ENCODE results near the gene KIAA0825.
"Not testable (repeated sequence)": the region's sequence is repeated elsewhere in the genome, so short reads cannot be mapped to it uniquely, and the experiment has no call there.

The KIAA0825 gene

DNA sequence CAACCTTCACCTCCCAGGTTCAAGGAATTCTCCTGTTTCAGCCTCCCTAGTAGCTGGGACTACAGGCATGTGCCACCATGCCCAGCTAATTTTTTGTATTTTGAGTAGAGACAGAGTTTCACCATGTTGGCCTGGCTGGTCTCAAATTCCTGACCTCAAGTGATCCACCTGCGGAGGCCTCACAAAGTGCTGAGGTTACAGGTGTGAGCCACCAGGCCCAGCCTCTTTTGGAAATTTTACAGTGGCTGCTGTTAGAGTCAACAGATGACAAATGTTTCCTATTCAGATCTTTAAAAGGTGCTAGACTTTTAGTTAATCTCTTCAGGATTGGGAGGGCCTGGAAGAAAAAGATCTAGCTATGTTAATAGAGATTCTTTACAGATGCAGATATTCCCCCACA is 45.1 kb downstream of the KIAA0825 start:
- not testable (repeated sequence) for DNase-seq (ENCODE audit: low read depth)

DNA sequence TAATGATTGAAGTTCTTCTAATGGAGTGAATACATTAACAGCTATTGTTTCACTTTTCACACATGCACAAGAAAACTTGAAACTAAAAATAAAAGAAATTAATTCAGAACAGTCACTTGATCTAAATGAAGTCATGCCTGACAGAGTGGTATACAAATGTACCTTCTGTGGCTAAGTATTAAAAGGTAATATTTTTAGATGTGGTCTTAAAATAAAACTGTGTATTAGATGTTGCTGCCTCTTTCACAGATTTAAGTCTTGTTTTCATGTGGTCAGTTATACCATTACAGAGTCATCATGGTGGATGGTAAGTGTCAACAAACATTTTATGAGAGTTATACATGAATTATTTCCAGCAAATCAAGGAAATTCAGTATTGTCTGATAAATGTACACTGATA is 47.0 kb downstream of the KIAA0825 start:
- no peak for DNase-seq (ENCODE audit: low read depth)

DNA sequence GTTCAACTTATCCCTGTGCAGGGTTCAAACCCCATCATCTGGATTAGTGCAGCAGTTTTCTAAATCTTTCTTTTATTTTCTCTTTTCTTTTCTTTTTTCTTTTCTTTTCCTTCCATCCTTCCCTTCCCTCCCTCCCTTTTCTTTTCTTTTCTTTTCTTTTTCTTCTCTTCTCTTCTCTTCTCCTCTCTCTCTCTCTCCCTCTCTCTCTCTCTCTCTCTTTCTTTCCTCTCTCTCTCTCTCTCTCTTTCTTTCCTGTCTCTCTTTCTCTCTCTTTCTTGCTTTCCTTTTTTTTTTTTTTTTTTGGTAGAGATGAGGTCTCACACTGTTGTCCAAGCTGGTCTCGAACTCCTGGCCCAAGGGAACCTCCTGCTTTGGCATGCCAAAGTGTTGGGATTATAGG is 53.6 kb downstream of the KIAA0825 start:
- DNase-seq (ENCODE audit: low read depth) = no peak

DNA sequence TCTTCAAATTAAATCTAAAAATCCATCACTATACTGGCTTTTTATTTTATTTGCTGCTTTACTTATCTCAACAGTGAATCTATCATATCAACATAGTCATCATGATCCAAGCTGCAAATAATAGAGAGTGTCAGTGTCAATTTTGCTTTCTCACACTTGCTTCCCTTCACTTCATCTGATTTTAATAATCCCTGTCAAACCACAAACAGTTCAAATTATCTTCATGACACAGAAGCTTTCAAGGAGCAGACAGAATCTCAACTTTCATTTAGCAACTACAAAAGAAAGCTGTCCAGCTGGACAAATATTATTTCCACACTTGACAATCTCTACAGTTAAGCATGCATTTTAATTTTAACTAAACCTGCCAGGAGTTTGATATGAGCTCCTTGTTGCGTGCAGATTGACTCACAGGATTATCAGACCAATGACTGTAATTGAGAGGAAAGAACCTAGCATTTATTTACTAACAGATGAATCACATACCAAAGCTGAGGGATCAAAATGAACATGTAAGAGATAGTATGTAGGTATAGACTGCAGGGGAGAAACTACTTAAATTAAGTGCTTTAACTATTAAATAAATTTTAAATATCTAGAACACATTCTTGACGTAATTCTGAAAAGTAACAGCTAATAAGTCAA is 56.0 kb downstream of the KIAA0825 start:
- DNase-seq (ENCODE audit: low read depth) = peak; percentile 15

DNA sequence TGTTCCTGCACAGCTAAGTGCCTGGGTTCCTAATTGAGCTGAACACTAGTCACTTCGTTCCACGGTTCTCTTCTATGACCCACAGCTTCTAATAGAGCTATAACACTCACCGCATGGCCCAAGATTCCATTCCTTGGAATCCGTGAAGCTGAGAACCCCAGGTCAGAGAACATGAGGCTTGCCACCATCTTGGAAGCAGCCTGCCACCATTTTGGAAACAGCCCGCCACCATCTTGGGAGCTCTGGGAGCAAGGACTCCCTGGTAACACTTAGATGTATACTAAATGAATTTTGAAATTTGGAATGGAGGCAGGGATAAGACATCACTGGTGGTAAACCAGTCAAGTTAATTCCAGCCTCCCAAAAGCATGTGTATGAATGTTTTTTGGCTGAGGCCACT is 60.4 kb downstream of the KIAA0825 start:
- no peak for DNase-seq (ENCODE audit: low read depth)

DNA sequence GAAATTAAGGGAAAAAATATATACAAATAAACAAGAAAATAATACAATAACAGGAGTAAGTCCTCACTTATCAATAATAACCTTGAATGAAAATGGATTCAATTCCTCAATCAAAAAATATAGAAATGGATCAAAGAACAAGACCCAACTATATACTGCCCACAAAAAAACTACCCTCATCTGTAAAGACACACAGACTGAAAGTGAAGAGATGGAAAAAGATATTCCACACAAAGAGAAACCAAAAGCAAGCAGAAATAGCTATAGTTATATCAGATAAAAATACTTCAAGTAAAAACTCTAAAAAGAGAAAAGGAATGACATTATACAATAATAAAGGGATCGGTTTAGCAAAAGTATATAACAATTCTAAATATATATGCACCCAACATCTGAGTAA is 66.5 kb downstream of the KIAA0825 start:
- DNase-seq (ENCODE audit: low read depth) = no peak

DNA sequence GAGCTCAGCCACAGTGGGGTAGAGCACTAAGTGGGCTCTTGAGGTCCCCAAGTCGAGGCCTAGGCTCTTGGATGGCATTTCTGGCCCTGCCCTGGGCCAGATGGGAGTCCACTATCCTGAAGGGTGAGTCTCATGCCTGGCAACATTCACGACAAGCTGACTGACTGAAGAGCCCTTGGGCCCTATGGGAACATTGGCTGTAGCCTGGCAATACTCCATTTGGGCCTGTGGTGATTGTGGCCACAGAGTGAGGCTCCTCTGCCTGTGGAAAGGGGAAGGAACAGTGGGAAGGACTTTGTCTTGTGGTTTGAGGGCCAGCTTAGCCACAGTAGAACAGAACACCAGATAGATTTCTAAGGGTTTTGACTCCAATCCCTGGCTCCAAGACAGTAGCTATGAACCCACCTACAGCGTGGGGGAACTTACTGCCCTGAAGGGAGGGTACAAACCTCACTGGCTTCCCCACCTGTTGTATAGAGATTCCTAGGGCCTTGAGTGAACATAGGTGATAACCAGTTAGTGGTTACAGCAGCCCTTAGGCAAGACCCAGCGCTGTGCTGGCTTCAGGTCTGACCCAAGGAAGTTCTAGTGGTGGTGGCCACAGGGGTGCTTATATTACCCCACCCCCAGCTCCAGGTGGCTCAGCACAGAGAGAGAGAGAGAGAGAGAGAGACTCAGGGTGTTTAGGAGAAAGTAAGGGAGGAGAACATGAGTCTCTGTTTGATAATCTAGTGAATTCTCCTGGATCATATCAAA is 72.4 kb downstream of the KIAA0825 start:
- DNase-seq (ENCODE audit: low read depth) = no peak

DNA sequence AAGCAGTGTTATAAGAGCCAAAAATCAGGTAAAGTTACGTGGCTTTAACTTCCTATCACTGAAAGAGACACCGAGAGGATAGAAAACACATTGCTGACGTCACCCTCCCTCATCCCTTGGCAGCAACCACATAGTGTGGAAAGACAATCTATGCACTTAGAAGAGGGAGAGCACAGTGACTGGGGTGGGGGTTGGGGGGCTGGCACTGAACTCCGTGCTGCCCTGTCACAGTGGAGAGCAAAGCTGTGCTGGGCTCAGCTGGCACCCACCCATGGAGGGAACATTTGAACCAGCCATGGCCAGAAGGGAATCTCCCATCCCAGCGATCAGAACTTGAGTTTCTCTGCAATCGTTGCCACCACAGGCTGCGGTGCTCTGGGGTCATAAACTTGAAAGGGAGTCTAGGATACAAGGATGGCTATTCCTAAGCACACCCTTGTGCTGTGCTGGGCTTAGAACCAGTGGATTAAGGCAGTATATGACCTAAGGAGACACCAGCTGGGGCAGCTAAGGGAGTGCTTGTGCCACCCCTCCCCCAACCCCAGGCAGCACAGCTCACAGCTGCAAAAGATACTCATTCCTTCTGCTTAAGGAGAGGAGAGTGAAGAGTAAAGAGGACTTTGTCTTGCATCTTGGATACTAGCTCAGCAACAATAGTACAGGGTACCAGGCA is 73.4 kb downstream of the KIAA0825 start:
- no peak for DNase-seq (ENCODE audit: low read depth)

DNA sequence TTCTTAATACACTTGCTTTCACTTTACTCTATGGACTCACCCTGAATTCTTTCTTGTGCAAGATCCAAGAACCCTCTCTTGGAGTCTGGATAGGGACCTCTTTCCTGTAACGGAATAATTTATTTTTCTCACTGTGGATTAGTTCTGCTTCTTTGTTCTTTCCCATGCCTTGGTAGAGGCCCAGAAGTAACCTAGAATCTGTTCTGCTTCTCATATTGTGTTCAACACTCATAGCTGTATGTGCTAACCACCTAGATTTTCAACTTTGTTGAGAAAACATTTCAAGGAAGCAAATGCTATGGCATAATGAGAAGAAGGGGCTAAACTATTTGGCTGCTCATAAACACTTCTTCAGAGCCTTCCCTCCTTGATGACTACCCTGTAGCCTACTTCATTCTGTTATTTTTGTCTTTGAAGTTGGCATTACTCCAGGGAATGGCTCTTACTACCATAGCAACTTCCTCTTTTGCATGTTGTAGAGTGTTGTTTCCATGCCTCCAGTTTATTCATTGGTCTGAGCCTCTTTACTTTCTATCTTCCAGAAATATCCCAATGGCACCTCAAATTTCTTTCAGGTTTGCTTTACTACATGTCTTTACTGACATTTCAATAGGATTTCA is 74.3 kb downstream of the KIAA0825 start:
- DNase-seq (ENCODE audit: low read depth) = peak; percentile 34

DNA sequence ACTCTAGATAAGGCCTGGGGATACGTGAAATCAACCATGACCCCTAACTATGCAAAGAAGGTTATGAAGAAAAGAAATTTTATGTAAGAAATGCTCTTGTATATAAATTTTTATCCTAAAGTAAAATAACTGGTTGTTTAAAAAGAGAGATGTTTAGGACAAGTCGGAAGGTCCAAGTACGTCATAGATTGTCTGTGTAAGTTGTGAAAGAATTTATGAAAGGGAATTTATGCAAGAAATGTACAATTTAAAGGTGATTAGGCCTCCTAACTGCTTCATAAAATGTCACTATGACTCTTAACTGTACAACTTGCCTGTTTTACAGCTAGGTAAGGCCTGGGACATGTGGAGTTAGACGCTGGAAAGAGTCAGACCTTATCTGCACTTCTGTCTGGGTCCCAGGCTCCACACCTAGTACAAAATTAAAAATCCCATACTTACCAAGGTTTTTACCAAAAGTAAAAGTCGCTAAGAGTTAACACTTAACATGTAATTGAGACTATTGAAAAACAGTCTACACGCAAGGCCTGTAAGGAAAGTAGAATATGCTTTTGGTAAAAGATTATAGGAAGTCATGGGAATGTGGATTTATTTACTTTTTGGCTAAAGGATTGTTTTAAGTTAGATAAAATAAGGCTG is 77.4 kb downstream of the KIAA0825 start:
- DNase-seq (ENCODE audit: low read depth) = no peak

DNA sequence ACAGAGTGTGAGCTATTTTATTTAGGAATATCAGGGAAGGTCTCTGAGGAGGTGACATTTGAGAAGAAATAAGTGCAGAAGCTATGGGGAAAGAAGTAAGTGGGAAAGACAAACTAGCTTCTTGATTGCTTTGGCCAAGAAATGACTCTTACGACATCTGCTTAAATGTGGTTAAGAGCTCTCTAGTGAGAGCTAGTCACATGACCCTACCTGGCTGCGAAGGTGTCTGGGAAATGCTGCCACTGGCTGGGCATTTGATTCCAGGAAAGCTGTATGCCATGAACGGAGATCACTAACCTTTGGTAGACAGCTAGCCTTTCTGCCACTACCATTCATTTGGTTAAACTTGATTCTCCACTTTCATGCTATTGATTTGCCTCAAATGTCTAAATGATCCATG is 80.1 kb downstream of the KIAA0825 start:
- DNase-seq (ENCODE audit: low read depth) = no peak

DNA sequence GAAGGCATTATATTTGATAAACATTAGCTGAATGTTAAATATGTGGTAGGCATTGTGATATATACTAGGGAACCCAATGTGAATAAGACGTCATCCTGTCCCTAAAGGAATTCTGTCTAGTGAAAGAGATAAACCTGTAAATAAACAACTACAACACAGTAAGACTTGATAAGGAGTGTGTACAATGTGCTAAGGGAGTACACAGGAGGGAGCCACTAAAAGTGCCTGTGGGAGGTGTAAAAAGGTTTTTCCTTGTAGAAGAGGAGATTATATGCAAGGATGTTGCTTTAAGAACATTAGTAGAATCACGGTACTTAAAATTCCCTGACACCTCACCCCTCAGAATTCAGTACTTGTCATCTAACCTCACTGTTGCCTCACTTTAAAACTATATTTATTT is 91.7 kb downstream of the KIAA0825 start:
- no peak for DNase-seq (ENCODE audit: low read depth)

DNA sequence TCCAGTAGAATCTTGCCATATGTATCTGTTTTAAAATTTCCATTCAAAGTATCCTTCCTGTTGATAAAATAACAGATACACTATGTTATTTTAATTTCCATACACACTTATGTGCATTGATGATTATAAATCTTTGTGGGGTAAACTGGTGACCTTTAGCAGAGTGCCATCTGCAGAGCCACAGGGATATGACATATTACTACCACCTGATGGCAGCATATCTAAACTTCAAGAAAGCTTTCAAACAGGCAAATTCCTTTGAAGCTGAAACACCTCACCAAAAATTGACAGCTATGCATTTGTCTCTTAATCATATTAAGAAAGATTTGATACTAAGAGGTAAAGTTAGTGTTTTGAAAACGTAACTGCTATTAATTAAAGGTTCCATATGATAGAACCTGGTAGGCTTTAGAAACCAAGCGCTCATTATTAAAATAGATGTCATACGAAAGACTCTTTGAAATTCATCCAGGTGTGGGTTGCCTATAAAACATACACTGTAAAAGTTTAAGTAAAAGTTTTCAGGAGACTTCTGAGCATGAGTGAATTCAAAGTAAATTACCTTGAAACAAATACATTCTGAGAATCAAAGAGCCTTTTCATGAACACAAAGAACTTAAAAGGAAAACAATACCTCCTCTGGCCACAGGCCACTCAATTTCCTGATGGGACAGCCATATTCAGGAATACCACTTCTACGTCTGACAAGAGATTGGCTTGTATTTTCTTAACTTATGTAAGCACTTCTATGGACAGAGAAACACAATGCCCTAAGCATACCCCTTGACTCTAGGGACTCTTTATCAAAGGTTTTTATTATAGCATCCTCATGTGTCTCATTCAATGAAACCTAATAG is 93.3 kb downstream of the KIAA0825 start:
- peak; percentile 46 for DNase-seq (ENCODE audit: low read depth)

DNA sequence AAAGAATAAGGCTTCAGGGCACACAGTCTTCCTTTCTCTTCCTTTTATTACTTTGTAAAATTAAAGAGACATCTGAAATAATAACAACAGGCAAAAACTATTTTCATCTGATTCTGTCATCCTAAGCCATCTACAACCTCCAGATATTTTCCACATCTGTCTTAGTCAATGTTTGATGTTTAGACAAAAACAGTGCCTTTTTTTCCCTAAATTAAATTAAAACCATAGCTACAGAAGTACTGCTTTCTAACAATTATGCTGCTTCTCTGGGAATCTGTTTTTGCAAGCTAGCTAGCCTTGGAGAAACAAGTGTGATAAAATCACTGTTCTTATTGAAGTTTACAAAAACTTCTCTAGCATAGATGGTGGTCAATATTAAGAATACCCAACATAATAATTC is 95.4 kb downstream of the KIAA0825 start:
- no peak for DNase-seq (ENCODE audit: low read depth)

DNA sequence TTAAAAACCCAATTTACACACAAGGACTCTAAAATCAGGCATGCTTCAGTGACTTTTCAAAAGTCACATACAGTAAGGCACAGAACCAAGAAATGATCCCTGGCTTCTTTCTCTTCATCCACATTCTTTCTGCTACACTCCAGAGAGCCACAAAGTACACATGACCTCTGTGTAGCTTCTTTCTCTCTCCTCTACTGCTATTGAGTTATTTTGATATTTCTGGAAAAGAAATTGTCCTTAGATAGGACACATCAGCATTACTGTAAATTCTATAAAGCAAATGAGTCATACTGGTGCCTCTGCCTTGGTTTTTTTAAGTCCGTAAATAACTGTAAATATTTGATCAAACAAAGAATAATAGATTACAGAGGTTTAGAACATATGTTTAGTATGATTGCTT is 96.3 kb downstream of the KIAA0825 start:
- peak; percentile 5 for DNase-seq (ENCODE audit: low read depth)

DNA sequence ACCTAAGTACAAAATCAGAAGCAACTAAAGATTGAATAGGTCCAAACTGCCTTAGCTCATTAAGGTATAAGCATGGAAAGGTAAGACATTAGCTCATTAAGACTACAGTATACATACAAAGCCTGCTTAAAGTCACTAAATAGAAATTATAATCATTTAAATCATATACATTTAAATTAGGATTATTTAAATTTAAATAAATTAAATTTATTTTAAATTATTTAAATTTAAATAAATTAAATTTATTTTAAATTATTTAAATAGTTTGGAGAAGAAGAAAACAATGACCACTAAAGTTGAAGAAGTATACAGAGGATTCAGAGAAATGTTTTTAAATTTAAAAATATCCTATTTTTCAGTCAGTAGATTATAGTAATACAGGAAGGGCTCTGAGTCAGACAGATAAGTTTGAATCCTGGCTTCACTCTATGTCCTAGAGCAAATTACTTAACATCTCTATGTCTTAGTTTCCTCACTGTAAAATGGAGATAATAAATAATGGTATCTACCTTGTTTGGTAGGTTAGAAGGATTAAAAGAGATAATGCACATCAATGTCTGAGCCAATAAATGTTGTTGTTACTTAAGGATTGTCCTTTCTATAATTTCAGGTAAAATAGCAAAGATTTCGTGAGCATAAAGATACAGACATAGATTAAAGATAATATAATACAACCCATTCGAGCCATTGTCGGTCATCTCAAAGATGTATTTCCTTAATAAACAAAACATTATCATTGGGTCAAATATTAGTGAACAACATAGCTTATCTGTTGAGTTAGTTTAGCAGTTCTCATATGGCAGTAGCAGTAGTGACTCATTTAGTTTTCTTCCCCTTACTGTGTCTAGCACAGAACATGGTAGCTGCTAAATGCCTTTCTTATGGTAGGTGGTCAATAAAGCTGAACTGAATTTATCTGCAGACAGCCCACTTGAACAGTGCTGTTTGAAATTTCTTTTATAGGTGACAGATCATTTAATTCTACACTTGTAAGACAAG is 100.6 kb downstream of the KIAA0825 start:
- DNase-seq (ENCODE audit: low read depth) = peak; percentile 37

DNA sequence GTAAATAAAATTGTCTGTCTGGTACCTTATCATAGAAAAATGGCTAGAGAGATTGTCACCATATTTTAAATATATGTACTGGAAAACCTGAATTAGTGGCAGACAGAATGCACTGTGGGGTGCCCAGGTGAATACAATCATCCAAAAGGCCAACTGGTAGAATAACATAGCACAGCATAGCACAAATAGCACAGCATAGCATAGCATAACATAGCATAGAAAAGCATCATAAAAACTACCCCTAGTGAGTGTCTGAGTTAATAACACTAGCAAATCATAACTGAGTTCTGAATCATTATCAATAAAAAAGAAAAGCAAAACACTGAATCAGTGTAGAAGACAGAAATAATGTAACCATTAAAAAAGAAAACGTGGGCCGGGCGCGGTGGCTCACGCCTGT is 102.3 kb downstream of the KIAA0825 start:
- DNase-seq (ENCODE audit: low read depth) = no peak

DNA sequence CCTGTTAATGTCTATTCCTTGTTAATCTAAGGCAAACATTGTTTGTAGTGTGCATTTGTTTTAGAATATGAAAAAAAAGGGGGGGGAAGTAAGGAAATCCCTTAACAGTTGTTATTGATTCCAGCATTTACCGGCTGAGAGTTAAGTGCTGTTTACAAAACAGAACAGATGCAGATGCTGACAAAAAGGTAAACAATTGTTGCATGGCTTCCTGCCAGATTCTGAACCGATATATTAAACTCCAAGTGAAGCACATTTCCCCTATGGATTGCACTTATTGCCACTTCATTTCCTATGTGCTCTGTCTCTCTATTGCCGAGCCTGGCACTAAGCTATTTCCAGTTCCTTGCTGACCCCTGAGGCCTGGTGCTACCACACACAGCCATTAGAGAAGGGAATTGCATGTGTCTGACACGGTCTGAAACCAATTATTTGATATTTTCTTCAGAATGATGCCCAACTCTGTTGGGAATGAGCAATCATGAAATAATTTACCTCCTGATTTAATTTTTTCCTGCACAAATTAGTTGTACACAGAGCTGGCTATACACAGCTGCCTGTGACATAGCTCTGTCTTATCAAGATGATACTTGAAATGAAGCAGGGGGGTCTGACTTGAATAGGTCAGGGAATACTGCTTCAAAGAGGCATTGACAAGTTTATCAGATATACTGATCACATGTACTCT is 109.8 kb downstream of the KIAA0825 start:
- DNase-seq (ENCODE audit: low read depth) = no peak

DNA sequence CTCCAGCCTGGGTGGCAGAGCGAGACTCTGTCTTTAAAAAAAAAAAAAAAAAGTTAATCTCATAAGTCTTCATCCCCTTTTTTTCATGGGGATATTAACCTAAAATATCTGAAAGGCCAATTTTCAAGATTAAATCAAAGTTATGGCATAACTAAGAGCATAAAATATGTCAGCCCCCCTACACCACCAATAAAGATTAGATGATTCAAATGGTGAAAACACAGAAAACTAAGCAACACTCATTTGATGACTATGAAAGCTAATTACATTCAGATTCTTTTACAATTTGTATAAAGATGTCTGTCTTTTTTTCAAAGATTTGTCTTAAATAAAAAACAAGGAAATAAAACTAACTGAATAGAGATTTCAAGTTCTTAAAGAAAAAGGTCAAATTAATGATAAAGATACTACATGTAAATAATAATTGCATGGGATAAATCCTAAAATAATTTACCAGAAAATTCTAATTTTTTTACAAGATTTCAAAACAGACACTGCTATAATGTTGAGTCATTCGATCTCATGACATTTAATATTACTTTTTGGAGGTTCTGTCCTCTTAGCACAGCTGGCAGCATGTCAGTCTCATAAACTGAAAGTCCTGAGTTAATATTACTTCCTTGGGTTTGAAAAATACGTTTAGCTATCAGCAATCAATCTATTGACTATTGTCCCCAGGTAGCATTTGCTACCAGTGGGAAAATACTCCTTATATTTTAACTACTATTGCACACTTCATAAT is 112.9 kb downstream of the KIAA0825 start:
- DNase-seq (ENCODE audit: low read depth) = no peak
